ENCODE measurements around the gene TPRKB.
A peak's percentile ranks its signal among the peaks of the same experiment; 100 is the strongest.
"Not testable (repeated sequence)": the region's sequence is repeated elsewhere in the genome, so short reads cannot be mapped to it uniquely, and the experiment has no call there.

TPRKB gene

GRCh38 chr2:73697606-73698005 lies 39.5 kb downstream of the TPRKB start:
- TF ChIP-seq CTCF (IDR thresholded peaks at IDR 0.05; ENCODE audit: low read depth, low read length), result no peak
- no peak for DNase-seq (ENCODE audit: extremely low read depth, low read depth)

GRCh38 chr2:73696985-73697384 lies 40.2 kb downstream of the TPRKB start:
- not testable (repeated sequence) for DNase-seq (ENCODE audit: extremely low read depth, low read depth)

GRCh38 chr2:73696521-73696920 lies 40.6 kb downstream of the TPRKB start:
- not testable (repeated sequence) for DNase-seq (ENCODE audit: extremely low read depth, low read depth)

- peak; percentile 42 for TF ChIP-seq CTCF (IDR thresholded peaks at IDR 0.05; ENCODE audit: low read depth, low read length)
- not testable (repeated sequence) for DNase-seq (ENCODE audit: extremely low read depth, low read depth)
Observed at GRCh38 chr2:73690372-73691088, 46.6 kb downstream of the TPRKB start.

- not testable (repeated sequence) for DNase-seq (ENCODE audit: extremely low read depth, low read depth)
Observed at GRCh38 chr2:73688494-73688893, 48.7 kb downstream of the TPRKB start.

GRCh38 chr2:73685764-73686438 lies 51.2 kb downstream of the TPRKB start:
- DNase-seq (ENCODE audit: extremely low read depth, low read depth), result no peak
- no peak for TF ChIP-seq CTCF (IDR thresholded peaks at IDR 0.05; ENCODE audit: low read depth, low read length)

- DNase-seq (ENCODE audit: extremely low read depth, low read depth), result not testable (repeated sequence)
Observed at GRCh38 chr2:73684905-73685304, 52.2 kb downstream of the TPRKB start.

GRCh38 chr2:73684325-73684724 lies 52.8 kb downstream of the TPRKB start:
- DNase-seq (ENCODE audit: extremely low read depth, low read depth), result not testable (repeated sequence)

GRCh38 chr2:73679951-73680571 lies 57.1 kb downstream of the TPRKB start:
- TF ChIP-seq CTCF (IDR thresholded peaks at IDR 0.05; ENCODE audit: low read depth, low read length), result peak; percentile 30
- not testable (repeated sequence) for DNase-seq (ENCODE audit: extremely low read depth, low read depth)
